Karpas-422 (cell line): Measurements from ENCODE around the gene MPHOSPH6. TPM values are rescaled to one million over a fixed set of nuclear protein-coding genes. Genes with fewer than 3 reads are reported as not detected.

ENCODE experiments used
- DNase-seq: peaks from one replicate; pipeline ENCODE4 v3.0.0-alpha.2; 2015
- H2AFZ ChIP-seq: fragments of 200-600 bp; sonication (generic); 2 replicates; pipeline ENCODE4 v1.6.1; 2014; ENCODE audit warnings: antibody characterized with exemption, low read length, mixed read lengths
- H3K27ac ChIP-seq: fragments of 200-600 bp; sonication (generic); 2 replicates; pipeline ENCODE4 v1.5.1; 2014; ENCODE audit warnings: mild to moderate bottlenecking, low read length, moderate library complexity
- H3K27me3 ChIP-seq: fragments of 200-600 bp; sonication (generic); 2 replicates; pipeline ENCODE4 v1.6.1; 2014; ENCODE audit warnings: low read length, mixed read lengths
- H3K36me3 ChIP-seq: fragments of 200-600 bp; sonication (generic); 2 replicates; pipeline ENCODE4 v1.6.1; 2014; ENCODE audit warnings: low read length, mixed read lengths; ENCODE audit not compliant: insufficient read depth
- H3K4me1 ChIP-seq: fragments of 200-600 bp; sonication (generic); 2 replicates; pipeline ENCODE4 v1.6.1; 2014; ENCODE audit warnings: mild to moderate bottlenecking, low read length, mixed read lengths
- H3K4me2 ChIP-seq: fragments of 200-600 bp; sonication (generic); 2 replicates; pipeline ENCODE4 v1.6.1; 2014; ENCODE audit warnings: low read length, low read depth, mild to moderate bottlenecking; ENCODE audit not compliant: poor library complexity, severe bottlenecking
- H3K4me3 ChIP-seq: fragments of 200-600 bp; sonication (generic); 2 replicates; pipeline ENCODE4 v1.5.1; 2014; ENCODE audit warnings: mild to moderate bottlenecking, antibody characterized with exemption, low read length, mixed read lengths
- H3K79me2 ChIP-seq: fragments of 200-600 bp; sonication (generic); 2 replicates; pipeline ENCODE4 v1.6.1; 2014; ENCODE audit warnings: mild to moderate bottlenecking, low read length, mixed read lengths
- H3K9ac ChIP-seq: fragments of 200-600 bp; sonication (generic); 2 replicates; pipeline ENCODE4 v1.6.0; 2014; ENCODE audit warnings: low read length
- H3K9me2 ChIP-seq: fragments of 200-600 bp; sonication (generic), shearing (Covaris generic); replicated peaks from 2 replicates; pipeline ENCODE4 v1.6.0; 2014; ENCODE audit warnings: mild to moderate bottlenecking, low read length, moderate library complexity; ENCODE audit not compliant: insufficient read depth
- H3K9me3 ChIP-seq: fragments of 300-700, 200-600 bp; sonication (generic); 2 replicates; pipeline ENCODE4 v1.6.1; 2014; ENCODE audit warnings: low read length, mixed read lengths
- H4K20me1 ChIP-seq: fragments of 200-600 bp; sonication (generic); 2 replicates; pipeline ENCODE4 v1.6.1; 2014; ENCODE audit warnings: mild to moderate bottlenecking, antibody characterized with exemption, low read length, low read depth; ENCODE audit not compliant: insufficient read depth
- total RNA-seq: library from RNA; depleted of rRNA; stranded (reverse); fragments of >200 nt; shearing (Covaris generic); gene quantifications from 2 replicates; pipeline ENCODE4 v1.2.3, GENCODE V29; 2014; ENCODE audit warnings: low replicate concordance

The MPHOSPH6 gene
- total RNA-seq, 1 experiment from 2014 or later, result 22.2 TPM

DNA sequence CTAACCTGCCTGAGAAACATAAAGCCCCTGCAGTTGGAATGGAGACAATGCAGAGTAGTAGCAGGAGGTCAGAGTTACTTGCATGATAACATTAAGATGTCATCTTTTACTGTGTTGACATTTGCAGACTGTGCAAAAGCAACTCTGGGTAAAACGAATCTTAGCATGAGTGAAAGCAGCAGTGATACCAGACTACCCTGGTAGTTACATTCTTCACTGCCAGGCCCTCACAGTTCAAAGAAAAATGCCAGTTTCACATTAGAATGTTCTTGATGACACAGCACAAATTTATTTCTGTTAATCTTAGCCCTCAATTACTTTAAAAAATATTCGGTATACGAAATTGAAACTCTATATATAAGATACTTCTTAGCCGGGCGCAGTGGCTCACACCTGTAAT, 12.2 kb downstream of the MPHOSPH6 start:
- Histone ChIP-seq H3K4me2 (no peak overlapping the region), H3K36me3 (peaks cover 22% of the 10 kb centered on the region)

DNA sequence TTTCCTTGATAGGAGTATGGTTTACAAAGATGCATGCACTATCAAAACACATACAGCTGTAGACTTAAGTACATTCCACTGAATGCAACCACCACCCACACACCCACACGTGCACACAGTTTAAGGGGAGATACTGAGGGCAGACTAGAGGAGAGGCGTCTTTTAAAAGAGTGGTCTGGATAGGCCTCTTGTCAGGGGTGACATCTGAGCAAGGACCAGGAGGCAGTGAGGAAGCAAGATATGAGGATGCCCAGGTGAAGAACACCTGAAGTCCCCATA, 12.6 kb downstream of the MPHOSPH6 start:
- Histone ChIP-seq H3K27ac (no peak overlapping the region), H3K9me2 (no peaks in the 10 kb centered on the region), H3K27me3 (no peaks in the 10 kb centered on the region), H3K4me1 (peaks cover 3% of the 10 kb centered on the region), H4K20me1 (no peaks in the 10 kb centered on the region), H3K9ac (no peak overlapping the region), H3K9me3 (no peaks in the 10 kb centered on the region), H3K4me3 (no peak overlapping the region), H3K4me2 (no peak overlapping the region), H2AFZ (no peak overlapping the region), H3K79me2 (peaks cover 67% of the 10 kb centered on the region), H3K36me3 (peaks cover 19% of the 10 kb centered on the region)
- no peak for DNase-seq

More for the DNA sequence above, 12.2 kb downstream of the MPHOSPH6 start:
- DNase-seq, result no peak
- Histone ChIP-seq H3K4me3 (no peak overlapping the region), H3K27ac (no peak overlapping the region), H3K9ac (no peak overlapping the region), H3K79me2 (peaks cover 67% of the 10 kb centered on the region), H4K20me1 (no peaks in the 10 kb centered on the region), H2AFZ (no peak overlapping the region), H3K9me3 (no peaks in the 10 kb centered on the region), H3K4me1 (peaks cover 3% of the 10 kb centered on the region), H3K27me3 (no peaks in the 10 kb centered on the region), H3K9me2 (no peaks in the 10 kb centered on the region)

DNA sequence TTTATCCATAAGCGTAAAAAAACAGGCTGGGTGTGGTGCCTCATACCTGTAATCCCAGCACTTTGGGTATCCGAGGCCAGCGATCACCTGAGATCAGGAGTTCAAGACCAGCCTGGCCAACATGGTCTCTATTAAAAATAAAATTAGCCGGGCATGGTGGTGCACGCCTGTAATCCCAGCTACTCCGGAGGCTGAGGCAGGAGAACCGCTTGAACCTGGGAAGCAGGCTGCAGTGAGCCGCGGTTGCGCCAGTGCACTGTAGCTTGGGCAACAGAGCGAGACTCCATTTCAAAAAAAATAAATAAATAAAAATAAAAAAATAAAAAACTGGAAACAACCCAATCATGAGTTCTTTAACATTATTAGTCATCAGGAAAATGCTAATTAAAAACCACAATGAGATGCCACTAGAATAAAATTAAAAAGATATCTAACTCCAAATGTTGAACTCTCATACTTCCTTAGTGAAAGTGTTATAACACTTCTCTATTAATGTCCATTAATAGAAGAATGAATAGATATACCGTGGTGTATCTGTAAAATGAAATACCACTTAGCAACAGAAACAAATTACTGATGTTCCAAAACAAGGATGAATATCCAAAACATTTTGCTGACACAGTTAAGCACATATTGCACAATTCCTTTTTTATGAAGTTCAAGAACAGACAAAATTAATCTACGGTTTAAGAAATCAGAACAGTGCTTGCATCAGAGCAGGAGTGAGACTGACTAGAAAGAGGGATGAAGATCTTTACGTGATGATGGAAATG, 13.1 kb downstream of the MPHOSPH6 start:
- Histone ChIP-seq H3K79me2 (peaks cover 67% of the 10 kb centered on the region), H3K4me2 (no peak overlapping the region), H3K36me3 (peaks cover 14% of the 10 kb centered on the region), H3K9ac (no peak overlapping the region), H3K4me3 (no peak overlapping the region), H3K9me2 (no peaks in the 10 kb centered on the region), H4K20me1 (no peaks in the 10 kb centered on the region), H3K4me1 (peaks cover 3% of the 10 kb centered on the region), H3K27ac (no peak overlapping the region), H2AFZ (no peak overlapping the region), H3K9me3 (no peaks in the 10 kb centered on the region), H3K27me3 (no peaks in the 10 kb centered on the region)
- no peak for DNase-seq

DNA sequence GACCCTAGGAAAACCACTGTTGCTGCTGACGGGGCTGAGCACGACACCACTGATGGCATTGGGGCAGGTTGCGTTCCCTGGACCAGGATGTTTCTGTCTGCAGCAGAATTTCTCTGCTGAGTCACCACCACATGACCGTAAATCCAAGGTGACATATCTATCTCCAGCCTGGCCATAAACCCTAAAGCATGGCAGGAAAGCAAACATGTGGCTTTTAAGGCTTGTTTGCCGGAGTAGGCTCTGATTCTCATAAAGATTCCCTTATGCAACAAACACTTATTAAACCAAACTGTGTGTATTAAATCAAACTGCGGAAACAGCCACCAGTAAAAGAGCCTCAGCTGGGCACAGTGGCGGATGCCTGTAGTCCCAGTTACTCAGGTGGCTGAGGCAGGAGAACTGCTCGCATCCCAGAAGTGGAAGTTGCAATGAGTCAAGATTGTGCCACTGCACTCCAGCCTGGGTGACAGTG, 17.3 kb downstream of the MPHOSPH6 start:
- DNase-seq, result no peak
- Histone ChIP-seq H3K9me3 (no peaks in the 10 kb centered on the region), H3K79me2 (peaks cover 57% of the 10 kb centered on the region), H3K4me3 (no peak overlapping the region), H3K27me3 (no peaks in the 10 kb centered on the region), H4K20me1 (no peaks in the 10 kb centered on the region), H3K27ac (no peak overlapping the region), H3K9ac (no peak overlapping the region), H3K36me3 (peaks cover 21% of the 10 kb centered on the region), H3K4me1 (peaks cover 3% of the 10 kb centered on the region), H3K4me2 (no peak overlapping the region), H2AFZ (no peak overlapping the region), H3K9me2 (no peaks in the 10 kb centered on the region)

DNA sequence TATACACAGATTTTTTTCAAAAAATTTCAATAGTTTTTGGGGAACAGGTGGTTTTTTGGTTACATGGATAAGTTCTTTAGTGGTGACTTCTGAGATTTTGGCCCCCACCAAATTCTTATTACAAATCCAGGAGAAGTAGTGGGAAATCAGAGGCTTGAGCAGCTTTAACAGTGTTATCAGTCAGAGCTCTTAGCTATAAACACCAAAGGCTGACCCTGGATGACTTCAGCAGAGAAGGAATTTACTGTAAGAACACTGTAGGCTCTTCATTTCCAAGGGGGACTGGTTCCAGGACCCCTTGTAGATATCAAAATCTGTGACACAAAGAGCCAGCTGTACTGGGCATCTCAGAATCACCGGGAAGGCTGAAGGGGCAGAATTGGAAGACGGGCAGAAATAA, 17.8 kb downstream of the MPHOSPH6 start:
- Histone ChIP-seq H3K9ac (no peak overlapping the region), H3K27me3 (no peaks in the 10 kb centered on the region), H3K4me1 (peaks cover 3% of the 10 kb centered on the region), H2AFZ (no peak overlapping the region), H3K4me3 (no peak overlapping the region), H3K9me3 (no peaks in the 10 kb centered on the region), H3K9me2 (no peaks in the 10 kb centered on the region), H4K20me1 (no peaks in the 10 kb centered on the region), H3K4me2 (no peak overlapping the region), H3K36me3 (peaks cover 26% of the 10 kb centered on the region), H3K79me2 (peaks cover 52% of the 10 kb centered on the region), H3K27ac (no peak overlapping the region)
- DNase-seq, result no peak

DNA sequence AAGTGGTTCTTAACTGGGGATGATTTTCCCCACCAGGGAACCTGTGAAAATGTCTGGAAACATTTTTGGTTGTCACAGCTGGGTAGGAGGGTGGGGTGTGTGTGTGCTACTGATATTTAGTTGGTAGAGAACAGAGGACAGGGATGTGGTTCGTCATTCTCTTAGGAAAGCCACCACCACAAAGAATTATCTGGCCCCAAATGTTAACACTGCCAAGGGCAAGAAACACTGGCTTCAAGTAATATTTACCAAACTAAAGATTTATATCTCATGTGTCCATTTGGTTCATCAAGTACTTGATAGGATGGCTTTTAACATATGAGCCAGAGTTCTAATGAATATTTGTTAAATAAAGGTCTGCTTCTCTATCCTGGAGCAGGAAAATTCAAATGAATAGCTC, 19.5 kb downstream of the MPHOSPH6 start:
- Histone ChIP-seq H3K79me2 (peaks cover 38% of the 10 kb centered on the region), H3K27me3 (no peaks in the 10 kb centered on the region), H3K27ac (no peak overlapping the region), H2AFZ (no peak overlapping the region), H3K4me1 (no peaks in the 10 kb centered on the region), H3K36me3 (peaks cover 26% of the 10 kb centered on the region), H3K9me2 (no peaks in the 10 kb centered on the region), H3K4me3 (no peak overlapping the region), H3K9ac (no peak overlapping the region), H4K20me1 (no peaks in the 10 kb centered on the region), H3K9me3 (no peaks in the 10 kb centered on the region), H3K4me2 (no peak overlapping the region)
- no peak for DNase-seq

DNA sequence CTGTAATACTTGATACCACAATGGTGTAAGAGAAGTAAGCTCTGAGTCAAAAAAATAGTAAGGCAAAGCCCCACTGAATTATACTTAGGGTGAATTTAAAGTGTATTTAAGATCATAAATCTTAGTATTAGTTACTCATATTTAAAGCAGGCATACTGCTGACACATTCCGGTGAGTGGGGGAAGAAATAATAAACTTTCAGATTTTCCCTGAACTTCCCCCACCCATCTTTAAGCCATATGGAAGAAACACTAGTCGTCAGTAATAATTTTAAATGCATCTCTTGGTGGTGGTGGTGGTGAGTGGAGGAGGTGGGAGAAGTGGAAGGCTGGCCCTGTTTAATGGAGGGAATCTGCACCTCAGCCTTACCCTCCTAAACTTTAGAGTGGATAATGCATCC, 20.5 kb downstream of the MPHOSPH6 start:
- H3K9ac ChIP-seq, result no peak overlapping the region
- H3K27me3 ChIP-seq, result no peaks in the 10 kb centered on the region
- H3K9me3 ChIP-seq, result no peaks in the 10 kb centered on the region
- H3K9me2 ChIP-seq, result no peaks in the 10 kb centered on the region
- DNase-seq, result no peak
- no peak overlapping the region for H3K4me2 ChIP-seq
- peaks cover 28% of the 10 kb centered on the region for H3K79me2 ChIP-seq
- no peak overlapping the region for H3K4me3 ChIP-seq
- H3K4me1 ChIP-seq, result no peaks in the 10 kb centered on the region
- H4K20me1 ChIP-seq, result no peaks in the 10 kb centered on the region
- no peak overlapping the region for H3K27ac ChIP-seq
- H3K36me3 ChIP-seq, result peaks cover 18% of the 10 kb centered on the region
- H2AFZ ChIP-seq, result no peak overlapping the region

DNA sequence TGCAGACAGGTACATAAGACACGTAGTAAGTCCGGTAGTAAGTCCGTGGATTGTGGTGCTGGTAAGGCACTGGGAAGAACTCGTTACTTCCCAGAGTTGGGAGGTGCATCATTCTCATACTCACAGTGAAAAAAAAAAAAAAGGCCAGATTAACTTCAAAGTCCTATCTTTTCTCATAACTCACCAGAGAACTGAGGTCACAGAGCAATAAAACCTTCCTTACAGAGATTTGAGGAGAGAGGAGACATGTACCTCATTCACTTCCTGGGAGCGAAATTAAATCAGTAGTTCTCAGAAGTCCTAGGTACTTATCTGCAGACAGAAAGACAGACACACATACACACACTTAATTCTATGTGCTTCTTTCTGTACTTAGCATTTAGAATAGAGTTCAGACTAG, 22.5 kb downstream of the MPHOSPH6 start:
- no peak overlapping the region for H3K9ac ChIP-seq
- H3K36me3 ChIP-seq, result peaks cover 18% of the 10 kb centered on the region

More for the DNA sequence above, 22.5 kb downstream of the MPHOSPH6 start:
- no peak overlapping the region for H3K4me2 ChIP-seq
- no peaks in the 10 kb centered on the region for H4K20me1 ChIP-seq
- no peaks in the 10 kb centered on the region for H3K9me3 ChIP-seq
- no peaks in the 10 kb centered on the region for H3K9me2 ChIP-seq
- H3K27ac ChIP-seq, result no peak overlapping the region
- H2AFZ ChIP-seq, result no peak overlapping the region
- no peaks in the 10 kb centered on the region for H3K27me3 ChIP-seq
- H3K4me3 ChIP-seq, result no peak overlapping the region
- peaks cover 9% of the 10 kb centered on the region for H3K79me2 ChIP-seq
- no peak for DNase-seq
- no peaks in the 10 kb centered on the region for H3K4me1 ChIP-seq
